HepG2 (cell line): ENCODE results near the gene TMEM33. TPM values are rescaled to one million over a fixed set of nuclear protein-coding genes. Genes with fewer than 3 reads are reported as not detected.

ENCODE experiments used
- ATAC-seq: fragments of 200-7000 bp; cut with Tn5 transposase; 3 replicates; pipeline ENCODE4 v1.9.1; 2020; ENCODE audit warnings: mild to moderate bottlenecking, moderate library complexity
- Bru-seq: library from RNA; stranded (reverse); fragments of 400-500 nt; gene quantifications from one replicate; lab custom pipeline; 2021; lab: Mats Ljungman, UMichigan
- BruChase-seq, 2 experiments: library from RNA; stranded (reverse); fragments of 400-500 nt; gene quantifications; one replicate each; lab custom pipeline; 2021; lab: Mats Ljungman, UMichigan
- BruUV-seq: library from RNA; stranded (reverse); fragments of 400-500 nt; replicated peaks from 2 replicates; lab custom pipeline; 2021; lab: Mats Ljungman, UMichigan
- CTCF ChIA-PET: fragments of 300-600 bp; formaldehyde crosslinking; extraction: SDS; loops from one replicate; lab custom pipeline; 2021; ENCODE audit warnings: low total read pairs, inconsistent platforms, low intra/inter-chr PET ratio; lab: Yijun Ruan, JAX
- POLR2A ChIA-PET: fragments of 350-600 bp; sonication (Branson Sonifier 250); formaldehyde crosslinking; loops from one replicate; lab custom pipeline; 2020; ENCODE audit warnings: antibody characterized with exemption, inconsistent platforms; lab: Yijun Ruan, JAX
- DNase-seq: peaks from one replicate; pipeline ENCODE4 v3.0.0-alpha.2; 2015; ENCODE audit warnings: low spot score
- FAIRE-seq: peaks from 3 replicates; lab custom pipeline; 2011; peaks lifted over from hg19 to GRCh38; lab: Jason Lieb, UNC
- H2AFZ ChIP-seq: one replicate; pipeline ENCODE4 v1.6.1; 2011; ENCODE audit warnings: low read length, inconsistent platforms
- H3K27ac ChIP-seq: fragments of 300-600 bp; 3 replicates; pipeline ENCODE4 v1.8.0; 2011; ENCODE audit warnings: mixed run types, mild to moderate bottlenecking, mixed read lengths, low read length, inconsistent platforms; ENCODE audit not compliant: insufficient read depth; ENCODE audit errors: extremely low read length
- H3K27me3 ChIP-seq, 2 experiments: fragments of 200-600 bp in 1 of 2; 2 replicates in 1 of 2; 3 replicates in 1 of 2; pipeline versions ENCODE4 v1.6.0 to v1.8.0; 2011; ENCODE audit warnings: low read length in 2 of 2, mild to moderate bottlenecking in 2 of 2, moderate library complexity in 2 of 2, inconsistent platforms in 1 of 2; ENCODE audit not compliant: insufficient read depth in 2 of 2, control insufficient read depth in 1 of 2
- H3K36me3 ChIP-seq, 2 experiments: fragments of 200-600 bp in 1 of 2; replicated peaks in 1 of 2; 2 replicates in 1 of 2; 3 replicates in 1 of 2; pipeline versions ENCODE4 v1.5.1 to v1.8.0; 2011; ENCODE audit warnings: low read length in 2 of 2, inconsistent platforms in 1 of 2; ENCODE audit not compliant: insufficient read depth in 2 of 2, control insufficient read depth in 1 of 2
- H3K4me1 ChIP-seq: 2 replicates; pipeline ENCODE4 v1.5.1; 2012; ENCODE audit warnings: low read length, inconsistent platforms; ENCODE audit not compliant: insufficient read depth
- H3K4me2 ChIP-seq: 2 replicates; pipeline ENCODE4 v1.6.0; 2011; ENCODE audit warnings: low read depth, low read length, inconsistent platforms
- H3K4me3 ChIP-seq, 3 experiments: fragments of 200-600 bp in 1 of 3; sonication (generic), shearing (Covaris generic) in 1 of 3; replicated peaks in 1 of 3; 2 replicates each; pipeline ENCODE4 v1.5.1; 2011 to 2016; ENCODE audit warnings: low read length in 3 of 3, inconsistent platforms in 2 of 3, low read depth in 2 of 3, mild to moderate bottlenecking in 2 of 3, control low read depth in 1 of 3, mixed read lengths in 1 of 3; ENCODE audit not compliant: insufficient read depth in 1 of 3
- H3K79me2 ChIP-seq: one replicate; pipeline ENCODE4 v1.6.1; 2011; ENCODE audit warnings: low read length, inconsistent platforms; ENCODE audit not compliant: insufficient read depth
- H3K9ac ChIP-seq: 2 replicates; pipeline ENCODE4 v1.6.0; 2011; ENCODE audit warnings: mild to moderate bottlenecking, low read depth, low read length, inconsistent platforms; ENCODE audit not compliant: insufficient read depth
- H3K9me3 ChIP-seq: 2 replicates; pipeline ENCODE4 v1.5.1; 2012; ENCODE audit warnings: mild to moderate bottlenecking, low read length
- H4K20me1 ChIP-seq: 2 replicates; pipeline ENCODE4 v1.6.0; 2011; ENCODE audit warnings: inconsistent platforms, mild to moderate bottlenecking, low read length, moderate library complexity; ENCODE audit not compliant: insufficient read depth
- EEA1 ChIP-seq: sonication (generic); formaldehyde crosslinking; IDR thresholded peaks from 2 replicates; pipeline ENCODE4 v1.5.1; 2020; ENCODE audit warnings: mild to moderate bottlenecking, missing genetic modification reagents, borderline replicate concordance
- GPN1 ChIP-seq: sonication (generic); formaldehyde crosslinking; IDR thresholded peaks from 2 replicates; pipeline ENCODE4 v1.5.1; 2020; ENCODE audit warnings: missing genetic modification reagents, borderline replicate concordance
- ISL2 ChIP-seq: sonication (generic); formaldehyde crosslinking; IDR thresholded peaks from 2 replicates; pipeline ENCODE4 v1.5.0; 2020; ENCODE audit warnings: missing genetic modification reagents
- MEIS2 ChIP-seq: sonication (generic); formaldehyde crosslinking; IDR thresholded peaks from 2 replicates; pipeline ENCODE4 v1.9.0; 2021; ENCODE audit warnings: mild to moderate bottlenecking, missing genetic modification reagents
- POLR2A ChIP-seq, 2 experiments: IDR thresholded peaks; 2 replicates each; pipeline ENCODE4 v1.6.1; 2011; ENCODE audit warnings: low read depth in 2 of 2, low read length in 2 of 2, mild to moderate bottlenecking in 1 of 2, moderate library complexity in 1 of 2; ENCODE audit not compliant: insufficient read depth in 1 of 2
- RBFOX2 ChIP-seq: fragments of 200-400 bp; formaldehyde crosslinking; IDR thresholded peaks from 2 replicates; pipeline ENCODE4 v1.6.1; 2017; ENCODE audit warnings: low read depth, mild to moderate bottlenecking, low read length
- SIN3B ChIP-seq: fragments of 150-350 bp; IDR thresholded peaks from 2 replicates; pipeline ENCODE4 v1.6.1; 2014; ENCODE audit warnings: low read length
- ZMYM4 ChIP-seq: sonication (generic); formaldehyde crosslinking; IDR thresholded peaks from 2 replicates; pipeline ENCODE4 v1.8.1; 2023; ENCODE audit warnings: mild to moderate bottlenecking, missing genetic modification reagents
- ZNF367 ChIP-seq: sonication (generic); formaldehyde crosslinking; IDR thresholded peaks from 2 replicates; pipeline ENCODE4 v1.4.0; 2020; ENCODE audit warnings: missing genetic modification reagents, borderline replicate concordance
- ZNF441 ChIP-seq: sonication (generic); formaldehyde crosslinking; IDR thresholded peaks from 2 replicates; pipeline ENCODE4 v1.7.0; 2021; ENCODE audit warnings: missing genetic modification reagents, borderline replicate concordance
- WGBS: methylation state at CpG from one replicate; pipeline ENCODE4 v1.1.6; 2017; ENCODE audit warnings: low lambda C conversion rate; 5-methylcytosine and 5-hydroxymethylcytosine counted together
- in situ Hi-C: cut with HindIII; loops from 2 replicates; pipeline ENCODE4 v1.10.0; 2017; ENCODE audit warnings: low pct_unique_long_range_greater_than_20kb; ENCODE audit not compliant: extremely low pct_ligation_motif_present
- intact Hi-C: fragments of 100-400 bp; cut with micrococcal nuclease; formaldehyde crosslinking; loops from one replicate; pipeline ENCODE4 v1.10.0; 2022; ENCODE audit not compliant: unreplicated experiment
- long read RNA-seq, 2 experiments: library from RNA in 1 of 2; library from polyadenylated mRNA in 1 of 2; stranded (forward) in 1 of 2; unstranded in 1 of 2; transcript quantifications; one replicate each; pipeline ENCODE4 v2.0.0, GENCODE V29; 2019 to 2022
- polyA minus RNA-seq, 3 experiments: library from RNA; depleted of rRNA, polyadenylated mRNA; stranded (reverse); fragments of >200 nt; gene quantifications; 2 replicates each; pipeline ENCODE4 v1.2.3, GENCODE V29; 2011; ENCODE audit warnings: low replicate concordance in 1 of 3
- polyA plus RNA-seq, 8 experiments: library from polyadenylated mRNA; depleted of rRNA in 3 of 8; stranded (reverse) in 7 of 8; unstranded in 1 of 8; fragments of >200 nt; fragmentation: Illumina TruSeq in 4 of 8; extraction: Trizol in 4 of 8; gene quantifications; 2 replicates each; pipeline versions ENCODE4 v1.2.1 to v1.2.3, GENCODE V29; 2011 to 2016; ENCODE audit warnings: low read depth in 4 of 8, missing spikeins in 1 of 8, mixed read lengths in 1 of 8; ENCODE audit not compliant: insufficient read depth in 1 of 8
- total RNA-seq, 5 experiments: library from RNA; depleted of rRNA; stranded (reverse); fragments of >200 nt; fragmentation: Illumina TruSeq; extraction: Trizol; gene quantifications; 2 replicates each; pipeline ENCODE4 v1.2.3, GENCODE V29; 2016; ENCODE audit warnings: low read depth in 1 of 5
- TF ChIP-seq, protein P1 (sequence below): sonication (generic); formaldehyde crosslinking; IDR thresholded peaks from 2 replicates; pipeline ENCODE4 v1.5.1; 2020; ENCODE audit warnings: missing genetic modification reagents, mild to moderate bottlenecking, borderline replicate concordance
- TF ChIP-seq, protein P2 (sequence below): fragments of 450-650 bp; IDR thresholded peaks from 2 replicates; pipeline ENCODE4 v1.6.1; 2017

TMEM33 gene, protein sequence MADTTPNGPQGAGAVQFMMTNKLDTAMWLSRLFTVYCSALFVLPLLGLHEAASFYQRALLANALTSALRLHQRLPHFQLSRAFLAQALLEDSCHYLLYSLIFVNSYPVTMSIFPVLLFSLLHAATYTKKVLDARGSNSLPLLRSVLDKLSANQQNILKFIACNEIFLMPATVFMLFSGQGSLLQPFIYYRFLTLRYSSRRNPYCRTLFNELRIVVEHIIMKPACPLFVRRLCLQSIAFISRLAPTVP
- total RNA-seq (2016; rRNA removed; fragmentation: Illumina TruSeq; extraction: Trizol): 51.6 and 66.6 TPM in 2 replicates
- 6.1 and 7.9 TPM in 2 replicates for total RNA-seq (2016; cell fraction: cytosol; rRNA removed; fragmentation: Illumina TruSeq; extraction: Trizol; ENCODE audit: low read depth)
- 53.3 and 58.7 TPM in 2 replicates for total RNA-seq (2016; cell fraction: insoluble cytoplasmic fraction; rRNA removed; fragmentation: Illumina TruSeq; extraction: Trizol)
- 17.7 and 20.2 TPM in 2 replicates for total RNA-seq (2016; cell fraction: membrane; rRNA removed; fragmentation: Illumina TruSeq; extraction: Trizol)
- total RNA-seq (2016; cell fraction: nucleus; rRNA removed; fragmentation: Illumina TruSeq; extraction: Trizol): 56.2 and 69.6 TPM in 2 replicates
- 36.1 and 40.1 TPM in 2 replicates for polyA plus RNA-seq (2011; rRNA removed)
- polyA plus RNA-seq (2011; cell fraction: cytosol; rRNA removed): 24.4 and 32.3 TPM in 2 replicates
- 9.6 and 12.2 TPM in 2 replicates for polyA plus RNA-seq (2011; cell fraction: nucleus; rRNA removed)
- 20.5 and 27.5 TPM in 2 replicates for polyA plus RNA-seq (2012)
- 7.0 and 7.2 TPM in 2 replicates for polyA plus RNA-seq (2016; cell fraction: cytosol; fragmentation: Illumina TruSeq; extraction: Trizol; ENCODE audit: low read depth)
- 34.2 and 35.6 TPM in 2 replicates for polyA plus RNA-seq (2016; cell fraction: insoluble cytoplasmic fraction; fragmentation: Illumina TruSeq; extraction: Trizol; ENCODE audit: low read depth)
- polyA plus RNA-seq (2016; cell fraction: membrane; fragmentation: Illumina TruSeq; extraction: Trizol; ENCODE audit: low read depth): 12.0 and 13.3 TPM in 2 replicates
- 54.9 and 61.4 TPM in 2 replicates for polyA plus RNA-seq (2016; cell fraction: nucleus; fragmentation: Illumina TruSeq; extraction: Trizol; ENCODE audit: insufficient read depth, low read depth)
- polyA minus RNA-seq (2011; rRNA and poly(A)+ RNA removed; ENCODE audit: low replicate concordance): 182 and 425 TPM in 2 replicates
- polyA minus RNA-seq (2011; cell fraction: cytosol; rRNA and poly(A)+ RNA removed): 46.3 and 60.5 TPM in 2 replicates
- polyA minus RNA-seq (2011; cell fraction: nucleus; rRNA and poly(A)+ RNA removed): 35.8 and 42.9 TPM in 2 replicates
- Bru-seq, nascent RNA: percentile 95 among the genes with signal in this experiment
- BruChase-seq, experiment 1, labeled RNA remaining after a 6-hour chase: percentile 96 among the genes with signal in this experiment
- percentile 94 among the genes with signal in this experiment for BruChase-seq, experiment 2, labeled RNA remaining after a 2-hour chase
- long read RNA-seq, experiment 1, full-length matches to known transcripts: 15 of 45 reads
- long read RNA-seq, experiment 1, partial matches to known transcripts: 26 of 45 reads
- long read RNA-seq, experiment 1, other reads (novel, unspliced or antisense): 4 of 45 reads
- long read RNA-seq, experiment 2, full-length matches to known transcripts: 22 of 62 reads
- long read RNA-seq, experiment 2, partial matches to known transcripts: 5 of 62 reads
- long read RNA-seq, experiment 2, other reads (novel, unspliced or antisense): 35 of 62 reads

DNA sequence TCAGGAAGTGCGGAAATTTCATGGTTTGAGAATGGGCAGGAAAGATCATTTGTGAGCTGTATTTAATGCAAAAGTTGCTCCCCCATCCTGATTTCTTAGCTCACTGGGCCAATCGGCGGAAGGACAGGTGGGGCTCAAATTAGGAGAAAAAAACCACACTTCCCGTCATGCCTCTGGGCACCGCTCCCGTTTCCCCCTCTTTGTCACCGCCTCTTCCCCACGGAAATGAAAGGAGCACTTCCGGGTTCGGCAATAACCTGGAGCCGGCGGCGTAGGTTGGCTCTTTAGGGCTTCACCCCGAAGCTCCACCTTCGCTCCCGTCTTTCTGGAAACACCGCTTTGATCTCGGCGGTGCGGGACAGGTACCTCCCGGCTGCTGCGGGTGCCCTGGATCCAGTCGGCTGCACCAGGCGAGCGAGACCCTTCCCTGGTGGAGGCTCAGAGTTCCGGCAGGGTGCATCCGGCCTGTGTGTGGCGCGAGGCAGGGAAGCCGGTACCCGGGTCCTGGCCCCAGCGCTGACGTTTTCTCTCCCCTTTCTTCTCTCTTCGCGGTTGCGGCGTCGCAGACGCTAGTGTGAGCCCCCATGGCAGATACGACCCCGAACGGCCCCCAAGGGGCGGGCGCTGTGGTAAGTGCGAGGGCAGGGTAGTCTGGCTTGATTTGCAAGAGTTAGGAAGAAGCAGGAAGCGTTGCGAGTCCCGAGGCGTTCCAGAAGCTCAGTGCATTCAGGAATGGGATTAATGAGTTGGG is at the start of gene TMEM33:
TMEM33 (plus strand) TSS at position 529 of the 751 bp plus-strand sequence; CDS start at position 585, 56 bp downstream.
- intact Hi-C loops (loop anchor here (1.0 kb wide), 1 partner anchor 56 kb away; no protein-coding TSS in a partner anchor), in situ Hi-C loops (no loop called here)
- POLR2A ChIA-PET: interaction anchor here (1.2 to 2.2 kb wide), 5 partner anchors 12 to 55 kb away, joined by 3 to 11 read pairs (median 3); partner anchors contain the start of gene SLC30A9
- Histone ChIP-seq H3K27ac (peak within 1 kb of the TSS; percentile 88), H4K20me1 (peaks cover 3% of the 10 kb centered on the region), H3K27me3 (no peaks in the 10 kb centered on the region; a peak in 1 of 5 replicates), H3K4me3 (peak within 1 kb of the TSS; percentile 84 to 94 (median 92)), H3K4me2 (peak within 1 kb of the TSS; percentile 98), H3K79me2 (peaks cover 46% of the 10 kb centered on the region), H2AFZ (peak within 1 kb of the TSS; percentile 81), H3K9me3 (no peaks in the 10 kb centered on the region), H3K36me3 (peaks cover 0 to 9% of the 10 kb centered on the region in 2 experiments; a peak in 3 of 5 replicates), H3K9ac (peak within 1 kb of the TSS; percentile 79), H3K4me1 (peaks cover 53% of the 10 kb centered on the region)
- DNase-seq (peak; percentile 94), ATAC-seq (peak; percentile 90), FAIRE-seq (peak; percentile 74)
- no TSS peak for BruUV-seq
- CTCF ChIA-PET: no interaction called here
- WGBS: 0% methylated on average over 12 of the region's 49 CpGs
- TF ChIP-seq, protein P1, sequence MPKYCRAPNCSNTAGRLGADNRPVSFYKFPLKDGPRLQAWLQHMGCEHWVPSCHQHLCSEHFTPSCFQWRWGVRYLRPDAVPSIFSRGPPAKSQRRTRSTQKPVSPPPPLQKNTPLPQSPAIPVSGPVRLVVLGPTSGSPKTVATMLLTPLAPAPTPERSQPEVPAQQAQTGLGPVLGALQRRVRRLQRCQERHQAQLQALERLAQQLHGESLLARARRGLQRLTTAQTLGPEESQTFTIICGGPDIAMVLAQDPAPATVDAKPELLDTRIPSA (CRISPR knock-in tag): no peak
- TF ChIP-seq ZMYM4 (CRISPR knock-in tag): peak; percentile 79
- TF ChIP-seq GPN1 (CRISPR knock-in tag): 0 out of 2 replicates have a peak, but pooled peaks have one; percentile 28
- TF ChIP-seq RBFOX2: peak; percentile 85
- no peak for TF ChIP-seq SIN3B
- peak; percentile 72 to 82 for TF ChIP-seq POLR2A (IDR thresholded peaks at IDR 0.05; ENCODE audit: insufficient read depth in 1 of 2, low read depth in 2 of 2, low read length in 2 of 2)
- TF ChIP-seq EEA1 (CRISPR knock-in tag): 0 out of 2 replicates have a peak, but pooled peaks have one; percentile 76
- TF ChIP-seq ISL2 (CRISPR knock-in tag): peak; percentile 42; the same call in 1 of the 2 replicates
- TF ChIP-seq ZNF441 (CRISPR knock-in tag): no peak; the same call in 1 of the 2 replicates
- TF ChIP-seq MEIS2 (CRISPR knock-in tag): 0 out of 2 replicates have a peak, but pooled peaks have one; percentile 50
- no peak for TF ChIP-seq ZNF367
- TF ChIP-seq, protein P2, sequence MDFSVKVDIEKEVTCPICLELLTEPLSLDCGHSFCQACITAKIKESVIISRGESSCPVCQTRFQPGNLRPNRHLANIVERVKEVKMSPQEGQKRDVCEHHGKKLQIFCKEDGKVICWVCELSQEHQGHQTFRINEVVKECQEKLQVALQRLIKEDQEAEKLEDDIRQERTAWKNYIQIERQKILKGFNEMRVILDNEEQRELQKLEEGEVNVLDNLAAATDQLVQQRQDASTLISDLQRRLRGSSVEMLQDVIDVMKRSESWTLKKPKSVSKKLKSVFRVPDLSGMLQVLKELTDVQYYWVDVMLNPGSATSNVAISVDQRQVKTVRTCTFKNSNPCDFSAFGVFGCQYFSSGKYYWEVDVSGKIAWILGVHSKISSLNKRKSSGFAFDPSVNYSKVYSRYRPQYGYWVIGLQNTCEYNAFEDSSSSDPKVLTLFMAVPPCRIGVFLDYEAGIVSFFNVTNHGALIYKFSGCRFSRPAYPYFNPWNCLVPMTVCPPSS: no peak
